Measurements from ENCODE around the gene AKT3. TPM values are rescaled to one million over a fixed set of nuclear protein-coding genes. Genes with fewer than 3 reads are reported as not detected.
A peak's percentile ranks its signal among the peaks of the same experiment; 100 is the strongest.

The AKT3 gene
- total RNA-seq, 1 donor from 2014 or later = 61.9 TPM

- Histone ChIP-seq H3K36me3 (no peaks in the 10 kb centered on the region), H3K4me1 (peaks cover 32% of the 10 kb centered on the region), H3K27ac (peak overlapping the region; percentile 73), H3K4me3 (peak overlapping the region; percentile 32 to 36), H3K9me3 (no peaks in the 10 kb centered on the region), H3K27me3 (no peaks in the 10 kb centered on the region)
- TF ChIP-seq POLR2A (IDR thresholded peaks at IDR 0.05) = no peak
- no peak for TF ChIP-seq CTCF (IDR thresholded peaks at IDR 0.05)
- TF ChIP-seq POLR2AphosphoS5 (IDR thresholded peaks at IDR 0.05; ENCODE audit: insufficient read depth in 1 of 2, low read depth in 1 of 2) = no peak
- intact Hi-C loops (cut with DNase I) = loop anchor here (10.0 kb wide), 1 partner anchor 281 kb away; no protein-coding TSS in a partner anchor
- DNase-seq (ENCODE audit: extremely low spot score in 2 of 2) = no peak
Observed at GRCh38 chr1:243473227-243474135, 376.6 kb downstream of the AKT3 start.

- DNase-seq (ENCODE audit: extremely low spot score in 2 of 2) = no peak
- no peak for TF ChIP-seq POLR2A (IDR thresholded peaks at IDR 0.05)
- TF ChIP-seq POLR2AphosphoS5 (IDR thresholded peaks at IDR 0.05; ENCODE audit: insufficient read depth in 1 of 2, low read depth in 1 of 2) = no peak
- no peaks in the 10 kb centered on the region for H3K9me3 ChIP-seq
- H3K27ac ChIP-seq = no peak overlapping the region
- no peaks in the 10 kb centered on the region for H3K27me3 ChIP-seq
- H3K4me3 ChIP-seq = no peak overlapping the region
- intact Hi-C loops (cut with DNase I) = loop anchor here (10.0 kb wide), 1 partner anchor 283 kb away; no protein-coding TSS in a partner anchor
- H3K36me3 ChIP-seq = no peaks in the 10 kb centered on the region
- H3K4me1 ChIP-seq = peaks cover 32% of the 10 kb centered on the region
Observed at GRCh38 chr1:243471754-243472745, 378.0 kb downstream of the AKT3 start.

- Histone ChIP-seq H3K4me3 (no peak overlapping the region), H3K9me3 (no peaks in the 10 kb centered on the region), H3K4me1 (peaks cover 32% of the 10 kb centered on the region), H3K27ac (no peak overlapping the region), H3K36me3 (no peaks in the 10 kb centered on the region), H3K27me3 (no peaks in the 10 kb centered on the region)
- intact Hi-C loops (cut with DNase I) = loop anchor here (10.0 kb wide), 1 partner anchor 284 kb away; no protein-coding TSS in a partner anchor
- TF ChIP-seq POLR2A (IDR thresholded peaks at IDR 0.05) = no peak
- no peak for TF ChIP-seq POLR2AphosphoS5 (IDR thresholded peaks at IDR 0.05; ENCODE audit: insufficient read depth in 1 of 2, low read depth in 1 of 2)
- no peak for TF ChIP-seq CTCF (IDR thresholded peaks at IDR 0.05)
- no peak for DNase-seq (ENCODE audit: extremely low spot score in 2 of 2)
Observed at GRCh38 chr1:243471026-243471685, 378.9 kb downstream of the AKT3 start.

- Histone ChIP-seq H3K36me3 (no peaks in the 10 kb centered on the region), H3K27ac (no peak overlapping the region), H3K4me1 (peaks cover 32% of the 10 kb centered on the region), H3K27me3 (no peaks in the 10 kb centered on the region), H3K9me3 (no peaks in the 10 kb centered on the region), H3K4me3 (no peak overlapping the region)
- TF ChIP-seq POLR2A (IDR thresholded peaks at IDR 0.05) (no peak), POLR2AphosphoS5 (IDR thresholded peaks at IDR 0.05; ENCODE audit: insufficient read depth in 1 of 2, low read depth in 1 of 2) (no peak), CTCF (IDR thresholded peaks at IDR 0.05) (no peak)
- no peak for DNase-seq (ENCODE audit: extremely low spot score in 2 of 2)
- intact Hi-C loops (cut with DNase I) = loop anchor here (10.0 kb wide), 1 partner anchor 284 kb away; no protein-coding TSS in a partner anchor
Observed at GRCh38 chr1:243470502-243470901, 379.5 kb downstream of the AKT3 start.

Measured in vagina (tissue), 2 donors.